ENCODE results near the gene GREM2. TPM values are rescaled to one million over a fixed set of nuclear protein-coding genes. Genes with fewer than 3 reads are reported as not detected.

GREM2 gene
- total RNA-seq, 1 experiment from 2014 or later = not detected

DNA sequence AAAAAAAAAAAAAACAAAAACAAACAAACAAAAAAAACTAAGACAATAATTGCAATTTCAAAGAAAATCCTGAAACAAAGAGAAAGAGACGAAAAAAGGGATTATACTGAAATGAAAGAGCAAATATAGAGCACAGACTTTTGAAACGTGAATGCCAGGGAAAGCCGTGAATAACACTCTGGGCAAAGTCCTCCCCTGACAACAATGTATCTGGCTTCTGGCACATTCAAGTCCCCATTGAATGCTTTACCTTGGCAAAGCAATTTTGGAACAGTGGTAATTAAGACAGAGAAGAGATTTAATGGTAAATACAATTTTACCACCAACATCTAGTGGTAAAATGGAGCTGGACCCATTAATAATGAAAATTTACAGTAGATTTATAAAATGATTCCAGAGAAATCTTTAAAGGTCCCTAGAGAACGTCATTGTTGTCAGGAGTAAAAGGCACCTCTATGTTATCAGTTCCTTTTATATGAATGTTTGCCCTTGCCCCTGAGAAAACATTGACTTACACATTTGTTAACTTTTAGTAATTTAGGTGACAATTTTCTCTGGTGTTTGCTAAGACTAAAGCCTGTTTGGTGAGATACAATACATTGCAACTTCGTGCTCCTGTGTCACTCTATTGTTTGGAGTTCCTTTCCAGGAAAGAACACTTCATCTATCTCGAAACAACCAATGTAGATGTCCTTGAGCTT is 89.7 kb downstream of the GREM2 start:
- peaks cover 14% of the 10 kb centered on the region for H3K27me3 ChIP-seq (replicated peaks; ENCODE audit: insufficient read depth, low read depth, low read length, poor library complexity)
- H3K36me3 ChIP-seq (ENCODE audit: insufficient read depth, low read length, poor library complexity, severe bottlenecking) = no peaks in the 10 kb centered on the region
- no TSS peak for BruUV-seq (replicated peaks)
- POLR2A ChIA-PET (ENCODE audit: low non-redundant PET) = no interaction called here
- no peak for DNase-seq (ENCODE audit: low spot score)
- TF ChIP-seq EZH2 (IDR thresholded peaks at IDR 0.05; ENCODE audit: borderline replicate concordance, low read depth, low read length, poor library complexity, severe bottlenecking) = no peak
- TF ChIP-seq, protein P1, sequence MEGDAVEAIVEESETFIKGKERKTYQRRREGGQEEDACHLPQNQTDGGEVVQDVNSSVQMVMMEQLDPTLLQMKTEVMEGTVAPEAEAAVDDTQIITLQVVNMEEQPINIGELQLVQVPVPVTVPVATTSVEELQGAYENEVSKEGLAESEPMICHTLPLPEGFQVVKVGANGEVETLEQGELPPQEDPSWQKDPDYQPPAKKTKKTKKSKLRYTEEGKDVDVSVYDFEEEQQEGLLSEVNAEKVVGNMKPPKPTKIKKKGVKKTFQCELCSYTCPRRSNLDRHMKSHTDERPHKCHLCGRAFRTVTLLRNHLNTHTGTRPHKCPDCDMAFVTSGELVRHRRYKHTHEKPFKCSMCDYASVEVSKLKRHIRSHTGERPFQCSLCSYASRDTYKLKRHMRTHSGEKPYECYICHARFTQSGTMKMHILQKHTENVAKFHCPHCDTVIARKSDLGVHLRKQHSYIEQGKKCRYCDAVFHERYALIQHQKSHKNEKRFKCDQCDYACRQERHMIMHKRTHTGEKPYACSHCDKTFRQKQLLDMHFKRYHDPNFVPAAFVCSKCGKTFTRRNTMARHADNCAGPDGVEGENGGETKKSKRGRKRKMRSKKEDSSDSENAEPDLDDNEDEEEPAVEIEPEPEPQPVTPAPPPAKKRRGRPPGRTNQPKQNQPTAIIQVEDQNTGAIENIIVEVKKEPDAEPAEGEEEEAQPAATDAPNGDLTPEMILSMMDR (conservative IDR thresholded peaks at IDR 0.05; ENCODE audit: low read depth, low read length) = no peak
- H3K4me1 ChIP-seq (ENCODE audit: insufficient read depth, low read length, poor library complexity, severe bottlenecking) = no peaks in the 10 kb centered on the region
- H3K9me3 ChIP-seq (ENCODE audit: low read depth, low read length, poor library complexity, severe bottlenecking) = no peaks in the 10 kb centered on the region
- H3K4me3 ChIP-seq (ENCODE audit: low read depth, low read length, poor library complexity, severe bottlenecking) = no peak overlapping the region
- CTCF ChIA-PET = no interaction called here
- intact Hi-C loops (cut with micrococcal nuclease; ENCODE audit: unreplicated experiment) = no loop called here
- no peak overlapping the region for H3K27ac ChIP-seq (ENCODE audit: low read depth, low read length, poor library complexity, severe bottlenecking)

DNA sequence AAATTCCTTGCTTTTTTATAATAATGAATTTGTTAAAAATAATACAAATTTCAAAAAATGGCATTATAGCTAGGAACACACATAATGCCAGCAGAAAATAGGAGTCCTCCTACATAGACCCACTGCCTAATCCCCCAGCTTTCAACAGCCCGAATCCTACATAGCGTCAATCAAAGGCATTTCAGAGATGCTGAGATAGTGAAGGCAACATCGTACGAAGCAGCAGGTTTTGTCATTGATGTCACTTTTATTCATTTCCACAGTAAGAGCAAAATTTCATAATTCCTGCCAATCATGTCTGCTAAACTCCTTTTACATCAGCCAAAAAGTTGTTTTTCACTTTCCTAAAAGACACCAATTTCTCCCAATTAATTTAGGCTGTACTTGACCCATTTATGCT is 94.1 kb downstream of the GREM2 start:
- no peak for TF ChIP-seq EZH2 (IDR thresholded peaks at IDR 0.05; ENCODE audit: borderline replicate concordance, low read depth, low read length, poor library complexity, severe bottlenecking)
- TF ChIP-seq, protein P1 (conservative IDR thresholded peaks at IDR 0.05; ENCODE audit: low read depth, low read length) = no peak
- no peak for DNase-seq (ENCODE audit: low spot score)
- no peaks in the 10 kb centered on the region for H3K36me3 ChIP-seq (ENCODE audit: insufficient read depth, low read length, poor library complexity, severe bottlenecking)
- no TSS peak for BruUV-seq (replicated peaks)
- ChIA-PET POLR2A (ENCODE audit: low non-redundant PET) (no interaction called here), CTCF (no interaction called here)
- H3K27ac ChIP-seq (ENCODE audit: low read depth, low read length, poor library complexity, severe bottlenecking) = no peak overlapping the region
- no peak overlapping the region for H3K4me3 ChIP-seq (ENCODE audit: low read depth, low read length, poor library complexity, severe bottlenecking)
- intact Hi-C loops (cut with micrococcal nuclease; ENCODE audit: unreplicated experiment) = no loop called here
- no peaks in the 10 kb centered on the region for H3K9me3 ChIP-seq (ENCODE audit: low read depth, low read length, poor library complexity, severe bottlenecking)
- H3K4me1 ChIP-seq (ENCODE audit: insufficient read depth, low read length, poor library complexity, severe bottlenecking) = no peaks in the 10 kb centered on the region
- peaks cover 21% of the 10 kb centered on the region for H3K27me3 ChIP-seq (replicated peaks; ENCODE audit: insufficient read depth, low read depth, low read length, poor library complexity)

DNA sequence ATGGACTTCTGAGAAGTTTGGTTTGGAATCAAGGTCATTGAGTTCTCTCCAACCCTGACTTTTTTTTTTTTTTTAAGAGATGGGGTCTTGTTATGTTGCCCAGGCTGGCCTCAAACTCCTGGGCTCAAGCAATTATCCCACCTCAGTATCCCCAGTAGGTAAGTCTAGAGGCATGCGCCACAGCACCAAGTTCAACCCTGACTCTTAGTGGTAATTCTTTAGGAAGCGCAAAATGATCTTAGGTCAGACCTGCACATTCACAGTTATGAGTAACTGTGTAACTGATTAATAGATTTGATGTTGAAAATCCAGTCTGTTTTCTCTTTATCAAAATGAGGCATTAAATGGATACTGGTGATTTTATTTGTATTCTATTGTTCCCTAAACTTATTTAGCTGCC is 95.9 kb downstream of the GREM2 start:
- Histone ChIP-seq H3K4me1 (ENCODE audit: insufficient read depth, low read length, poor library complexity, severe bottlenecking) (no peaks in the 10 kb centered on the region), H3K4me3 (ENCODE audit: low read depth, low read length, poor library complexity, severe bottlenecking) (no peak overlapping the region), H3K27ac (ENCODE audit: low read depth, low read length, poor library complexity, severe bottlenecking) (no peak overlapping the region), H3K9me3 (ENCODE audit: low read depth, low read length, poor library complexity, severe bottlenecking) (no peaks in the 10 kb centered on the region), H3K36me3 (ENCODE audit: insufficient read depth, low read length, poor library complexity, severe bottlenecking) (no peaks in the 10 kb centered on the region), H3K27me3 (replicated peaks; ENCODE audit: insufficient read depth, low read depth, low read length, poor library complexity) (peaks cover 23% of the 10 kb centered on the region)
- no peak for DNase-seq (ENCODE audit: low spot score)
- no peak for TF ChIP-seq EZH2 (IDR thresholded peaks at IDR 0.05; ENCODE audit: borderline replicate concordance, low read depth, low read length, poor library complexity, severe bottlenecking)
- TF ChIP-seq, protein P1 (conservative IDR thresholded peaks at IDR 0.05; ENCODE audit: low read depth, low read length) = no peak
- no TSS peak for BruUV-seq (replicated peaks)
- intact Hi-C loops (cut with micrococcal nuclease; ENCODE audit: unreplicated experiment) = no loop called here
- CTCF ChIA-PET = no interaction called here
- POLR2A ChIA-PET (ENCODE audit: low non-redundant PET) = no interaction called here
